H1 (cell line): Measurements from ENCODE around the gene FAM193A. TPM values are rescaled to one million over a fixed set of nuclear protein-coding genes. Genes with fewer than 3 reads are reported as not detected.

Experiments used
- EGR1 ChIP-seq: IDR thresholded peaks from 2 replicates; pipeline ENCODE4 v1.6.1; 2011; ENCODE audit warnings: low read depth, low read length, borderline replicate concordance
- FOSL1 ChIP-seq: IDR thresholded peaks from 2 replicates; pipeline ENCODE4 v1.6.1; 2011; ENCODE audit warnings: mild to moderate bottlenecking, low read depth, low read length, moderate library complexity; ENCODE audit not compliant: insufficient read depth
- POLR2AphosphoS5 ChIP-seq: IDR thresholded peaks from 2 replicates; pipeline ENCODE4 v1.6.1; 2011; ENCODE audit warnings: low read depth, low read length
- SIX5 ChIP-seq: IDR thresholded peaks from 2 replicates; pipeline ENCODE4 v1.6.1; 2011; ENCODE audit warnings: mild to moderate bottlenecking, low read depth, low read length
- TAF1 ChIP-seq: IDR thresholded peaks from 2 replicates; pipeline ENCODE4 v1.6.1; 2011; ENCODE audit warnings: mild to moderate bottlenecking, low read depth, low read length
- TAF7 ChIP-seq: optimal IDR thresholded peaks from 2 replicates; pipeline ENCODE3; 2011; ENCODE audit warnings: low read depth, mild to moderate bottlenecking, inconsistent platforms, low read length, moderate library complexity, borderline replicate concordance
- TCF12 ChIP-seq: IDR thresholded peaks from 2 replicates; pipeline ENCODE4 v1.6.1; 2011; ENCODE audit warnings: low read depth, mild to moderate bottlenecking, low read length
- TEAD4 ChIP-seq: IDR thresholded peaks from 2 replicates; pipeline ENCODE4 v1.6.1; 2012; ENCODE audit warnings: low read depth, low read length, inconsistent platforms, mixed read lengths
- YY1 ChIP-seq: IDR thresholded peaks from 2 replicates; pipeline ENCODE4 v1.6.1; 2011; ENCODE audit warnings: low read depth, mild to moderate bottlenecking, low read length
- polyA plus RNA-seq, 7 experiments: library from polyadenylated mRNA; depleted of rRNA in 3 of 7; stranded (reverse) in 5 of 7; unstranded in 2 of 7; fragments of >200 nt in 5 of 7; fragments of 200-250 nt in 2 of 7; gene quantifications; 1 replicate in 5 of 7; 2 replicates in 1 of 7; 4 replicates in 1 of 7; pipeline versions ENCODE4 v1.2.1 to v1.2.3, GENCODE V29; 2011 to 2013; ENCODE audit warnings: missing spikeins in 2 of 7, mixed read lengths in 2 of 7
- total RNA-seq: library from RNA; stranded (reverse); fragmentation: NEBNext Ultra II Directional; extraction: Animal tissue kit (Norgen Biotek cat#: 25700); gene quantifications from 2 replicates; pipeline ENCODE4 v1.2.1, GENCODE V29; 2021
- TF ChIP-seq, protein P1 (sequence below): IDR thresholded peaks from 2 replicates; pipeline ENCODE4 v1.6.1; 2012; ENCODE audit warnings: inconsistent platforms
- TF ChIP-seq, protein P2 (sequence below): IDR thresholded peaks from 2 replicates; pipeline ENCODE4 v1.6.1; 2011; ENCODE audit warnings: low read length, improper control_type of control experiment

FAM193A gene
- total and polyA plus RNA-seq, 2 of the 8 experiments (the other 6 are each of a cell fraction or from before 2014, with no cell fraction given): 8.7 to 26.2 TPM

DNA sequence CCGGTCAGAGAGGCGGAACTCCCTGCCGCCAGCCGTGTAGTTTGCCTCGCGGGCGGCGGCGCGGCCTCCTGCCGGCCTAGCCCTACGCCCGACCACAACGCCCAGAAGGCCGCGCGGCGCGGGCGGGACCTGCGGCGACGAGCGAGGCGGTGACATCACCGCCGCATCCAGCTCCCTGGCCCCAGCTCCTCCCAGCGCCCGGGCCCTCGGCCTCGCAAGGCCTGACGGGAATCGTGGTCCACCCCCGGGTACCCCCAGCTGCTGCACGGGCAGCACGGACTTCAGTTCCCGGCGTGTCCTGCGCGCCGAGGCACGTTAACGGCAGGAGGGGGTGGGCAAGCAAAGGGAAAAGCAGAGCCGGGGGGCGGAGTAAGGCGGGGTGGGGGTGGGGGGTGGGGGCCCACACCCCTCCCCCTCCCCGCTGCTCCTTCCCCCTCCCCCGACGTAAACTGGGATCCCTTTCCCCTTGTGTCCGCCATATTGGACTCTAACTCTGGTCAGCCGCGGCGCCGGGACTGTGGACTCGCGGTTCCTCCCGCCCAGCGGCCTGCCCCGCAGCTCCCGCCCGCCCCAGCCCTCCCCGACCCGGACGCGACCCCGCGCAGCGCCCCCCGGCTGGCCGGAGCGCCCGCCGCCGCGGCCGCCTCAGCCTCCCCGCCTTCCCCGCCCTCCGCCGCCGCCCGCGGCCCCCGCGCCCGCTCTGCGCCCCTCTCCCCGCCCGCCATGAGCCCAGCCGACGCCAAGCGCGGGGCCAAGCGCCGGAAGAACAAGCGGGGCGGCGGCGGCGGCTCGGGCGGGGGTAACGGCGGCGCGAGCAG is at the start of gene FAM193A (continued):
- TF ChIP-seq POLR2AphosphoS5 (peak; percentile 87; the same call in 1 of the 2 replicates), EGR1 (peak; percentile 61; the same call in 1 of the 2 replicates), TEAD4 (no peak), YY1 (peak; percentile 77; the same call in 1 of the 2 replicates), SIX5 (peak; percentile 83), TCF12 (no peak), TAF7 (peak; percentile 10), FOSL1 (no peak), TAF1 (peak; percentile 75)
- TF ChIP-seq, protein P1, sequence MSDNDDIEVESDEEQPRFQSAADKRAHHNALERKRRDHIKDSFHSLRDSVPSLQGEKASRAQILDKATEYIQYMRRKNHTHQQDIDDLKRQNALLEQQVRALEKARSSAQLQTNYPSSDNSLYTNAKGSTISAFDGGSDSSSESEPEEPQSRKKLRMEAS: 0 out of 2 replicates have a peak, but pooled peaks have one; percentile 37
- TF ChIP-seq, protein P2, sequence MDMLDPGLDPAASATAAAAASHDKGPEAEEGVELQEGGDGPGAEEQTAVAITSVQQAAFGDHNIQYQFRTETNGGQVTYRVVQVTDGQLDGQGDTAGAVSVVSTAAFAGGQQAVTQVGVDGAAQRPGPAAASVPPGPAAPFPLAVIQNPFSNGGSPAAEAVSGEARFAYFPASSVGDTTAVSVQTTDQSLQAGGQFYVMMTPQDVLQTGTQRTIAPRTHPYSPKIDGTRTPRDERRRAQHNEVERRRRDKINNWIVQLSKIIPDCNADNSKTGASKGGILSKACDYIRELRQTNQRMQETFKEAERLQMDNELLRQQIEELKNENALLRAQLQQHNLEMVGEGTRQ: no peak
